Measurements from ENCODE around the gene RIMKLA.

The RIMKLA gene

DNA sequence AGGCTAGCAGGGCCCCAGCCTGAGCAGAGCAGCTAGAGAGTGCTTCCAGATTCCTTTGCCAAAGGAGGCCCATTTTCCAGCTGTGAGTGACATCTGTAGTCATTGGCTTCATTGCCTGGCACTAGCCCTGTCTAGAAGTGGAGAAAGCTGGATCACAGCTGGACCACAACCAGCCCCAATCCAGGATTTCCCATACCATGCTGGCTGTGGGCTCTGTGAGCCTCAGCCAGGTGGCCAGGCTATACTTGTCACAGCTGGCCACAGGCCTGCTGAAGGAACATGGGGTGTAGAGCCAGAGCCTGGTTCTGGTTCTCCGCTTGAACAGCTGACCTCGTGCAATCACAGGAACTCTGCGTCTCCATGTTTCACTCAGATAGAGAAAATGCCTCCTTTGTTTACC is 36.6 kb downstream of the RIMKLA start:
- Histone ChIP-seq H3K27me3 (ENCODE audit: control insufficient read depth, low read length) (no peaks in the 10 kb centered on the region), H3F3A (ENCODE audit: control insufficient read depth, insufficient read depth) (no peaks in the 10 kb centered on the region), H3K36me3 (ENCODE audit: control insufficient read depth, low read length) (no peaks in the 10 kb centered on the region), H3K9me2 (replicated peaks; ENCODE audit: control insufficient read depth, low read length) (no peaks in the 10 kb centered on the region), H3K4me2 (ENCODE audit: low read length) (no peak overlapping the region), H4K20me1 (ENCODE audit: control insufficient read depth, insufficient read depth, low read depth, low read length) (no peaks in the 10 kb centered on the region), H3K4me3 (ENCODE audit: low read length) (no peak overlapping the region), H3K4me1 (ENCODE audit: control insufficient read depth, low read length) (no peaks in the 10 kb centered on the region), H3K9me3 (ENCODE audit: control insufficient read depth, insufficient read depth, low read length) (no peaks in the 10 kb centered on the region), H3K79me2 (ENCODE audit: control insufficient read depth, low read length) (no peaks in the 10 kb centered on the region), H3K27ac (ENCODE audit: low read depth, low read length) (no peak overlapping the region)
- TF ChIP-seq, protein P1, sequence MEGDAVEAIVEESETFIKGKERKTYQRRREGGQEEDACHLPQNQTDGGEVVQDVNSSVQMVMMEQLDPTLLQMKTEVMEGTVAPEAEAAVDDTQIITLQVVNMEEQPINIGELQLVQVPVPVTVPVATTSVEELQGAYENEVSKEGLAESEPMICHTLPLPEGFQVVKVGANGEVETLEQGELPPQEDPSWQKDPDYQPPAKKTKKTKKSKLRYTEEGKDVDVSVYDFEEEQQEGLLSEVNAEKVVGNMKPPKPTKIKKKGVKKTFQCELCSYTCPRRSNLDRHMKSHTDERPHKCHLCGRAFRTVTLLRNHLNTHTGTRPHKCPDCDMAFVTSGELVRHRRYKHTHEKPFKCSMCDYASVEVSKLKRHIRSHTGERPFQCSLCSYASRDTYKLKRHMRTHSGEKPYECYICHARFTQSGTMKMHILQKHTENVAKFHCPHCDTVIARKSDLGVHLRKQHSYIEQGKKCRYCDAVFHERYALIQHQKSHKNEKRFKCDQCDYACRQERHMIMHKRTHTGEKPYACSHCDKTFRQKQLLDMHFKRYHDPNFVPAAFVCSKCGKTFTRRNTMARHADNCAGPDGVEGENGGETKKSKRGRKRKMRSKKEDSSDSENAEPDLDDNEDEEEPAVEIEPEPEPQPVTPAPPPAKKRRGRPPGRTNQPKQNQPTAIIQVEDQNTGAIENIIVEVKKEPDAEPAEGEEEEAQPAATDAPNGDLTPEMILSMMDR (IDR thresholded peaks at IDR 0.05; ENCODE audit: low read depth, low read length, poor library complexity, severe bottlenecking), result no peak
- no peak for TF ChIP-seq EZH2phosphoT487 (IDR thresholded peaks at IDR 0.05; ENCODE audit: borderline replicate concordance, low read length)

DNA sequence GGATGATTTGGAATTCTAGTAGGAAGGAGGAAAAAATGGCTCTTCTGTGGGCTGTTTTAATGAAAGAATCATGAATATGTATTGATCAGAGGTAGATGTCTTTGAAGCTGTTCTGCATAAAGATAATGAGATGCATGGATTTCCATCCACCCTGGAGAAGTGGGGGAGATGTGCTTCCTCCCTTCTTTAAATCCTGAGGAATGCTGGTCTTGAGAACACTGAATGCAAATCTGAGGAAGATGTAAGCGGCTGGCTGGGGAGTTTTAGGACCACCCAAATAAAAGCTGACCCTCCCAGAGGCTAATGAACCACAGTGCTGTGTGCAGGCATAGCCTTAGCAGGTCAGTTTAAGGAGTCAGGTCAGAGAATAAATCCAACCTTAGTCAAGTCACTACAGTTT is 37.9 kb downstream of the RIMKLA start:
- H3K9me2 ChIP-seq (replicated peaks; ENCODE audit: control insufficient read depth, low read length), result no peaks in the 10 kb centered on the region
- no peaks in the 10 kb centered on the region for H4K20me1 ChIP-seq (ENCODE audit: control insufficient read depth, insufficient read depth, low read depth, low read length)
- H3K9me3 ChIP-seq (ENCODE audit: control insufficient read depth, insufficient read depth, low read length), result no peaks in the 10 kb centered on the region
- H3K4me3 ChIP-seq (ENCODE audit: low read length), result no peak overlapping the region
- no peaks in the 10 kb centered on the region for H3K4me1 ChIP-seq (ENCODE audit: control insufficient read depth, low read length)
- H3K79me2 ChIP-seq (ENCODE audit: control insufficient read depth, low read length), result no peaks in the 10 kb centered on the region
- H3F3A ChIP-seq (ENCODE audit: control insufficient read depth, insufficient read depth), result no peaks in the 10 kb centered on the region
- no peaks in the 10 kb centered on the region for H3K36me3 ChIP-seq (ENCODE audit: control insufficient read depth, low read length)
- H3K27ac ChIP-seq (ENCODE audit: low read depth, low read length), result no peak overlapping the region
- TF ChIP-seq, protein P1 (IDR thresholded peaks at IDR 0.05; ENCODE audit: low read depth, low read length, poor library complexity, severe bottlenecking), result no peak
- TF ChIP-seq EZH2phosphoT487 (IDR thresholded peaks at IDR 0.05; ENCODE audit: borderline replicate concordance, low read length), result no peak
- H3K4me2 ChIP-seq (ENCODE audit: low read length), result no peak overlapping the region
- peaks cover 1% of the 10 kb centered on the region; the same call in 1 of the 2 replicates for H3K27me3 ChIP-seq (ENCODE audit: control insufficient read depth, low read length)

DNA sequence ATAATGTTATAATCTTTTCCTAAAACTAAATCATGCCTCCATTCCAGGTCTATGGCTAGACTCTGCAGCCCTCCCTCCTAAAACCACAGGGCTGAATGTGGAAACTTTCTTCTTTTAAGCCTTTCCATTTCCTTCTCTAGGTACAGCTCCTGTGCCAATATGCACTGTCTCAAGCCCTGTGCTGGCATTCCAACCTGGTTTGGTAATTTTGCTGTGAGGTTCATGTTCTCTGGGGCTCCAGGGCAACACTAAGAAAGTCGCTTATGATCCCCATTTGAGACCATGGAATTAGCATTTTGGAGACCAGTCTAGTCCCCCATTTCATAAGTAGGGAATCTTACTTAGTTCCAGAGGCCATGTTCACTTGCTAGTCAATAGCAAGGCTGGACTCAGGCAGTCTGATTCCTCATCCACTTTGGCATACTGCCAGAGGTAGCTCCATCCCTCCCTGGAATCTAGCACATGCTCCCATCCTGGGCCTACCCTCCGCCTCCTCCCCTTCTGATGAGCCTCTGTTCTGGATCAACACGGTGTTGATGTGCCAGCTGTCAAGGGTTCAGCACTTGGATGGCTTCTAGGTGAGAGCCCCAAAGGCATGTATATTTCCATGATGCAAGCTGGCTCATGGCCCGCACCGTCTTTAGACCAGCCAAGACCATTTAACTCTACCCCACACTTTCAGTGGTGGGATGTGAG is 38.7 kb downstream of the RIMKLA start:
- Histone ChIP-seq H3K4me1 (ENCODE audit: control insufficient read depth, low read length) (no peaks in the 10 kb centered on the region), H3K27ac (ENCODE audit: low read depth, low read length) (no peak overlapping the region), H3K9me3 (ENCODE audit: control insufficient read depth, insufficient read depth, low read length) (no peaks in the 10 kb centered on the region), H3K4me3 (ENCODE audit: low read length) (no peak overlapping the region), H3K27me3 (ENCODE audit: control insufficient read depth, low read length) (peaks cover 4% of the 10 kb centered on the region; the same call in 1 of the 2 replicates), H3K9me2 (replicated peaks; ENCODE audit: control insufficient read depth, low read length) (no peaks in the 10 kb centered on the region), H3K36me3 (ENCODE audit: control insufficient read depth, low read length) (no peaks in the 10 kb centered on the region), H3K79me2 (ENCODE audit: control insufficient read depth, low read length) (no peaks in the 10 kb centered on the region), H4K20me1 (ENCODE audit: control insufficient read depth, insufficient read depth, low read depth, low read length) (no peaks in the 10 kb centered on the region), H3K4me2 (ENCODE audit: low read length) (no peak overlapping the region), H3F3A (ENCODE audit: control insufficient read depth, insufficient read depth) (no peaks in the 10 kb centered on the region)
- TF ChIP-seq EZH2phosphoT487 (IDR thresholded peaks at IDR 0.05; ENCODE audit: borderline replicate concordance, low read length), result no peak
- TF ChIP-seq, protein P1 (IDR thresholded peaks at IDR 0.05; ENCODE audit: low read depth, low read length, poor library complexity, severe bottlenecking), result no peak
